ENCODE data around the gene SP5.

- TF ChIP-seq, protein P1, sequence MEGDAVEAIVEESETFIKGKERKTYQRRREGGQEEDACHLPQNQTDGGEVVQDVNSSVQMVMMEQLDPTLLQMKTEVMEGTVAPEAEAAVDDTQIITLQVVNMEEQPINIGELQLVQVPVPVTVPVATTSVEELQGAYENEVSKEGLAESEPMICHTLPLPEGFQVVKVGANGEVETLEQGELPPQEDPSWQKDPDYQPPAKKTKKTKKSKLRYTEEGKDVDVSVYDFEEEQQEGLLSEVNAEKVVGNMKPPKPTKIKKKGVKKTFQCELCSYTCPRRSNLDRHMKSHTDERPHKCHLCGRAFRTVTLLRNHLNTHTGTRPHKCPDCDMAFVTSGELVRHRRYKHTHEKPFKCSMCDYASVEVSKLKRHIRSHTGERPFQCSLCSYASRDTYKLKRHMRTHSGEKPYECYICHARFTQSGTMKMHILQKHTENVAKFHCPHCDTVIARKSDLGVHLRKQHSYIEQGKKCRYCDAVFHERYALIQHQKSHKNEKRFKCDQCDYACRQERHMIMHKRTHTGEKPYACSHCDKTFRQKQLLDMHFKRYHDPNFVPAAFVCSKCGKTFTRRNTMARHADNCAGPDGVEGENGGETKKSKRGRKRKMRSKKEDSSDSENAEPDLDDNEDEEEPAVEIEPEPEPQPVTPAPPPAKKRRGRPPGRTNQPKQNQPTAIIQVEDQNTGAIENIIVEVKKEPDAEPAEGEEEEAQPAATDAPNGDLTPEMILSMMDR (conservative IDR thresholded peaks at IDR 0.05; ENCODE audit: low read depth, low read length), result no peak
- TF ChIP-seq EZH2phosphoT487 (IDR thresholded peaks at IDR 0.05; ENCODE audit: borderline replicate concordance, low read length), result no peak
These were observed 47.6 kb downstream of the SP5 start for GRCh38 chr2:170762760-170763159.
